Neural progenitor cell (in vitro differentiated cells): Measurements from ENCODE around the gene KCTD15. TPM values are rescaled to one million over a fixed set of nuclear protein-coding genes. Genes with fewer than 3 reads are reported as not detected.

Experiments
- DNase-seq: peaks from one replicate; pipeline ENCODE4 v3.0.0-alpha.2; 2016; ENCODE audit warnings: low spot score
- H2AFZ ChIP-seq: fragments of 200-600 bp; sonication (generic); replicated peaks from 2 replicates; pipeline ENCODE4 v1.6.1; 2016; ENCODE audit warnings: antibody characterized with exemption
- H3F3A ChIP-seq: fragments of 200-600 bp; sonication (generic); 2 replicates; pipeline ENCODE4 v1.6.1; 2016; ENCODE audit warnings: antibody characterized with exemption, low read depth
- H3K27ac ChIP-seq: fragments of 200-600 bp; sonication (generic); 2 replicates; pipeline ENCODE4 v1.5.1; 2016; ENCODE audit warnings: mild to moderate bottlenecking
- H3K27me3 ChIP-seq: fragments of 200-600 bp; sonication (generic); 2 replicates; pipeline ENCODE4 v1.6.1; 2016; ENCODE audit warnings: mild to moderate bottlenecking, moderate library complexity
- H3K36me3 ChIP-seq: fragments of 200-600 bp; sonication (generic); 2 replicates; pipeline ENCODE4 v1.5.1; 2016
- H3K4me1 ChIP-seq: fragments of 200-600 bp; sonication (generic); 2 replicates; pipeline ENCODE4 v1.6.1; 2016; ENCODE audit warnings: mixed run types
- H3K4me2 ChIP-seq: fragments of 200-600 bp; sonication (generic); 2 replicates; pipeline ENCODE4 v1.6.1; 2016
- H3K4me3 ChIP-seq: fragments of 200-600 bp; sonication (generic); 2 replicates; pipeline ENCODE4 v1.5.1; 2016
- H3K79me2 ChIP-seq: fragments of 200-600 bp; sonication (generic); 2 replicates; pipeline ENCODE4 v1.6.1; 2016; ENCODE audit warnings: low read depth
- H3K9ac ChIP-seq: fragments of 200-600 bp; sonication (generic); 2 replicates; pipeline ENCODE4 v1.6.1; 2016
- H3K9me3 ChIP-seq: fragments of 200-600 bp; sonication (generic); 2 replicates; pipeline ENCODE4 v1.5.1; 2016; ENCODE audit warnings: low read depth
- H4K20me1 ChIP-seq: fragments of 200-600 bp; sonication (generic); 2 replicates; pipeline ENCODE4 v1.6.1; 2016; ENCODE audit warnings: low read depth
- H3K27ac Mint-ChIP-seq: 3 replicates; pipeline ENCODE4 v1.8.0; 2021; ENCODE audit warnings: mixed read lengths
- H3K27me3 Mint-ChIP-seq: 2 replicates; pipeline ENCODE4 v1.8.0; 2022; ENCODE audit warnings: low read depth, mild to moderate bottlenecking, inconsistent platforms, moderate library complexity, mixed read lengths; ENCODE audit not compliant: insufficient read depth
- H3K36me3 Mint-ChIP-seq: 3 replicates; pipeline ENCODE4 v1.8.0; 2021; ENCODE audit warnings: mixed read lengths
- H3K4me1 Mint-ChIP-seq: 3 replicates; pipeline ENCODE4 v1.8.0; 2021; ENCODE audit warnings: mixed read lengths
- H3K4me3 Mint-ChIP-seq: 3 replicates; pipeline ENCODE4 v1.8.0; 2021; ENCODE audit warnings: mild to moderate bottlenecking, moderate library complexity, mixed read lengths
- H3K9me3 Mint-ChIP-seq: 3 replicates; pipeline ENCODE4 v1.8.0; 2020; ENCODE audit warnings: mixed read lengths
- CTCF ChIP-seq: fragments of 200-600 bp; sonication (generic); IDR thresholded peaks from 2 replicates; pipeline ENCODE4 v1.5.1; 2017; ENCODE audit warnings: antibody characterized with exemption, mild to moderate bottlenecking
- EZH2 ChIP-seq: fragments of 200-600 bp; sonication (generic); IDR thresholded peaks from 2 replicates; pipeline ENCODE4 v1.6.1; 2017; ENCODE audit warnings: antibody characterized with exemption, mild to moderate bottlenecking, moderate library complexity
- EZH2phosphoT487 ChIP-seq: fragments of 200-600 bp; sonication (generic); IDR thresholded peaks from 2 replicates; pipeline ENCODE4 v1.6.1; 2017; ENCODE audit warnings: antibody characterized with exemption
- total RNA-seq: library from RNA; depleted of rRNA; stranded (reverse); fragments of >200 nt; gene quantifications from 2 replicates; pipeline ENCODE4 v1.2.3, GENCODE V29; 2015; ENCODE audit warnings: low replicate concordance

KCTD15 gene
- total RNA-seq, 1 donor from 2014 or later: 26.4 TPM

GRCh38 chr19:33805840-33806433 lies 9.3 kb downstream of the KCTD15 start:
- Mint-ChIP-seq H3K27ac (no peak overlapping the region), H3K27me3 (peaks cover 11% of the 10 kb centered on the region), H3K36me3 (peaks cover 24% of the 10 kb centered on the region), H3K9me3 (no peaks in the 10 kb centered on the region), H3K4me3 (peak overlapping the region; percentile 11), H3K4me1 (peaks cover 4% of the 10 kb centered on the region)
- no peaks in the 10 kb centered on the region for H3K36me3 ChIP-seq
- no peak overlapping the region for H2AFZ ChIP-seq
- no peaks in the 10 kb centered on the region for H3K4me1 ChIP-seq
- peaks cover 20% of the 10 kb centered on the region for H3K79me2 ChIP-seq
- H3K4me2 ChIP-seq: no peak overlapping the region
- H4K20me1 ChIP-seq: peaks cover 37% of the 10 kb centered on the region
- H3F3A ChIP-seq: no peaks in the 10 kb centered on the region
- H3K4me3 ChIP-seq: no peak overlapping the region
- H3K9ac ChIP-seq: no peak overlapping the region
- H3K27me3 ChIP-seq: no peaks in the 10 kb centered on the region
- no peak overlapping the region for H3K27ac ChIP-seq
- no peak for DNase-seq
- no peak for TF ChIP-seq CTCF
- TF ChIP-seq EZH2phosphoT487: no peak
- TF ChIP-seq EZH2: no peak
- H3K9me3 ChIP-seq: no peaks in the 10 kb centered on the region

- Histone ChIP-seq H3K27ac (no peak overlapping the region), H3K4me2 (no peak overlapping the region), H3K4me1 (no peaks in the 10 kb centered on the region), H4K20me1 (peaks cover 31% of the 10 kb centered on the region), H3K27me3 (no peaks in the 10 kb centered on the region), H3K9ac (no peak overlapping the region), H2AFZ (no peak overlapping the region), H3K9me3 (no peaks in the 10 kb centered on the region), H3F3A (no peaks in the 10 kb centered on the region), H3K79me2 (peaks cover 17% of the 10 kb centered on the region), H3K4me3 (no peak overlapping the region), H3K36me3 (no peaks in the 10 kb centered on the region)
- Mint-ChIP-seq H3K27ac (no peak overlapping the region), H3K4me1 (peaks cover 4% of the 10 kb centered on the region), H3K27me3 (peaks cover 11% of the 10 kb centered on the region), H3K9me3 (no peaks in the 10 kb centered on the region), H3K4me3 (peak overlapping the region; percentile 11), H3K36me3 (peaks cover 23% of the 10 kb centered on the region)
- TF ChIP-seq EZH2: no peak
- no peak for TF ChIP-seq EZH2phosphoT487
- no peak for TF ChIP-seq CTCF
- no peak for DNase-seq
Observed at GRCh38 chr19:33806434-33806881, 9.8 kb downstream of the KCTD15 start.

DNA sequence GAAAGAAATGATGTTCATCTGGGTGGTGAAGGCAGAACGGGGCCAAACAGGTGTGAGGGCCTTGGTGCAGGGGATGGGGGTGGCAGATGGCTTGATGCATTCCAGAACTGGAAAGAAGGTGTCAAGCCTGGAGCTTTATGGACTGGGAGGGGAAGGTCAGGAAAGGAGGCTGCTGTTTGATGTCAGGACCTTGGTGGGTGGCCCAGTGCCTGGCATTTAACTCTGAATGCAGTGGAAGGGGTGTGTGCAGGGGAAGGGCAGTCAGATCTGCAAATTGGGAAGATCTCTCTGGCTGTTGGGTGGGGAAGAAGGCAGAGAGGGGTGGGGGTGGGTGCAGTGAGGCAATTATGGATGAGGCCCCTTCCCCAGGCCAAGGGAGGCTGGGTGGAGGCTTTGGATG lies 11.7 kb downstream of the KCTD15 start:
- Histone ChIP-seq H3K4me2 (no peak overlapping the region), H4K20me1 (peaks cover 16% of the 10 kb centered on the region), H3K4me3 (no peak overlapping the region), H3K36me3 (no peaks in the 10 kb centered on the region), H3K79me2 (peaks cover 11% of the 10 kb centered on the region), H3K27me3 (no peaks in the 10 kb centered on the region), H2AFZ (no peak overlapping the region), H3K4me1 (no peaks in the 10 kb centered on the region), H3K9me3 (no peaks in the 10 kb centered on the region), H3F3A (no peaks in the 10 kb centered on the region), H3K27ac (no peak overlapping the region), H3K9ac (no peak overlapping the region)
- Mint-ChIP-seq H3K4me3 (no peak overlapping the region), H3K27ac (no peak overlapping the region), H3K36me3 (peaks cover 25% of the 10 kb centered on the region), H3K27me3 (peaks cover 8% of the 10 kb centered on the region), H3K4me1 (peaks cover 4% of the 10 kb centered on the region), H3K9me3 (no peaks in the 10 kb centered on the region)
- TF ChIP-seq CTCF (no peak), EZH2phosphoT487 (no peak), EZH2 (no peak)
- DNase-seq: no peak
